BJ (cell line): Measurements from ENCODE around the gene ZNF366. TPM values are rescaled to one million over a fixed set of nuclear protein-coding genes. Genes with fewer than 3 reads are reported as not detected.

Experiments used
- CTCF ChIA-PET: fragments of 350-600 bp; formaldehyde crosslinking; extraction: SDS; loops from one replicate; lab custom pipeline; 2021; ENCODE audit warnings: antibody characterized with exemption, inconsistent platforms; lab: Yijun Ruan, JAX
- POLR2A ChIA-PET: fragments of 300-600 bp; sonication (Branson Sonifier 250); formaldehyde crosslinking; extraction: SDS; loops from one replicate; lab custom pipeline; 2021; ENCODE audit warnings: antibody characterized with exemption; lab: Charles Lee
- DNase-seq: peaks from one replicate; pipeline ENCODE4 v3.0.0-alpha.2; 2011; ENCODE audit warnings: low read depth
- H3K27me3 ChIP-seq: 2 replicates; pipeline ENCODE4 v1.6.0; 2011; ENCODE audit warnings: low read length; ENCODE audit not compliant: control insufficient read depth, insufficient read depth
- H3K36me3 ChIP-seq: 2 replicates; pipeline ENCODE4 v1.5.1; 2011; ENCODE audit warnings: low read length; ENCODE audit not compliant: control insufficient read depth, insufficient read depth
- H3K4me3 ChIP-seq: 2 replicates; pipeline ENCODE4 v1.5.1; 2011; ENCODE audit warnings: low read depth, mild to moderate bottlenecking, control low read depth, low read length
- polyA plus RNA-seq: library from polyadenylated mRNA; depleted of rRNA; stranded (reverse); fragments of >200 nt; gene quantifications from 2 replicates; pipeline ENCODE4 v1.2.3, GENCODE V29; 2011
- TF ChIP-seq, protein P1 (sequence below): IDR thresholded peaks from 2 replicates; pipeline ENCODE4 v1.5.1; 2011; ENCODE audit warnings: low read depth, mild to moderate bottlenecking, control low read depth, inconsistent platforms, low read length, moderate library complexity; ENCODE audit not compliant: insufficient read depth

Gene ZNF366
- polyA plus RNA-seq, 1 experiment, result not detected

DNA sequence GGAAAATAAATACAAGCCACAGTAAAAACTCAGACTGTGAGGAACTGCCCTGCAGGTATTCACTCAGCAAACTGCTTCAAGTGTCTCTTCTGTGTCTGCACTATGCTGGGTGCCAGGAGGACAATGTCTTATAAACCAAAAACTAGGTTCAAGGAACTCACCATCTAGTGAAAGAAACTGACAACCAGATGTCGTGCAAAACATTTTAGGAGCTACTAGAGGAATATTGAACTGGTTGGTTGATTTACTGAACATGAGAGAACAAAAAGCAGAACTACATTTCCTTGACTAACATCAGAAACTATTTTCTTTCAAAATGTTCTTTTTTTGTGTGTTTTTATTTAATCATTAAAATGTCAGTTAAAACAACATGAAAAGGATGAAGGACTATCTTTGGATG, 35.2 kb downstream of the ZNF366 start:
- POLR2A ChIA-PET, result no interaction called here
- CTCF ChIA-PET, result interaction anchor here (0.8 kb wide), 1 partner anchor 10 kb away, joined by 3 read pairs; no protein-coding TSS in a partner anchor
- no peaks in the 10 kb centered on the region for H3K36me3 ChIP-seq
- H3K27me3 ChIP-seq, result no peaks in the 10 kb centered on the region
- no peak for DNase-seq
- no peak overlapping the region for H3K4me3 ChIP-seq
- TF ChIP-seq, protein P1, sequence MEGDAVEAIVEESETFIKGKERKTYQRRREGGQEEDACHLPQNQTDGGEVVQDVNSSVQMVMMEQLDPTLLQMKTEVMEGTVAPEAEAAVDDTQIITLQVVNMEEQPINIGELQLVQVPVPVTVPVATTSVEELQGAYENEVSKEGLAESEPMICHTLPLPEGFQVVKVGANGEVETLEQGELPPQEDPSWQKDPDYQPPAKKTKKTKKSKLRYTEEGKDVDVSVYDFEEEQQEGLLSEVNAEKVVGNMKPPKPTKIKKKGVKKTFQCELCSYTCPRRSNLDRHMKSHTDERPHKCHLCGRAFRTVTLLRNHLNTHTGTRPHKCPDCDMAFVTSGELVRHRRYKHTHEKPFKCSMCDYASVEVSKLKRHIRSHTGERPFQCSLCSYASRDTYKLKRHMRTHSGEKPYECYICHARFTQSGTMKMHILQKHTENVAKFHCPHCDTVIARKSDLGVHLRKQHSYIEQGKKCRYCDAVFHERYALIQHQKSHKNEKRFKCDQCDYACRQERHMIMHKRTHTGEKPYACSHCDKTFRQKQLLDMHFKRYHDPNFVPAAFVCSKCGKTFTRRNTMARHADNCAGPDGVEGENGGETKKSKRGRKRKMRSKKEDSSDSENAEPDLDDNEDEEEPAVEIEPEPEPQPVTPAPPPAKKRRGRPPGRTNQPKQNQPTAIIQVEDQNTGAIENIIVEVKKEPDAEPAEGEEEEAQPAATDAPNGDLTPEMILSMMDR, result no peak

DNA sequence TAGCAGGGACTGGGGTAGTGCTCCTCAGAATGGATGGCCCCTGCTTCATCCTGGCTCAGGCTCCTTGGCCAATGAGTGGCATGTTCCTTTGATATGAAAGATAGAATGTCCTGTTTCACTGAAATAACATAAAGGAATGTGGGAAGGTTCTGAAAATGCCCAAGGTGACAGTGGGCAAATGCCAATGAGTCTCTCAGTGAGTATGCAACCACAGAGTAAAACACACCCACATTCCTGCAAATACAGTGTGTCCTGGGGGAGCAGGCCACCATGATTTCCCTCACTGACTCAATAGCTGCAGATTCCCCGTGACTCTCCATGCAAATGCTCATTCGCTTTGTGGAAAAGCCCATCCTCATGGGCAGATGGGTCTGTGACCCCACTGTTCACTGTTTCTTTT, 36.4 kb downstream of the ZNF366 start:
- DNase-seq, result peak; percentile 33
- Histone ChIP-seq H3K36me3 (no peaks in the 10 kb centered on the region), H3K4me3 (no peak overlapping the region), H3K27me3 (no peaks in the 10 kb centered on the region)
- ChIA-PET POLR2A (no interaction called here), CTCF (interaction anchor here (1.0 kb wide), 1 partner anchor 103 kb away, joined by 3 read pairs; no protein-coding TSS in a partner anchor)
- TF ChIP-seq, protein P1, result no peak

DNA sequence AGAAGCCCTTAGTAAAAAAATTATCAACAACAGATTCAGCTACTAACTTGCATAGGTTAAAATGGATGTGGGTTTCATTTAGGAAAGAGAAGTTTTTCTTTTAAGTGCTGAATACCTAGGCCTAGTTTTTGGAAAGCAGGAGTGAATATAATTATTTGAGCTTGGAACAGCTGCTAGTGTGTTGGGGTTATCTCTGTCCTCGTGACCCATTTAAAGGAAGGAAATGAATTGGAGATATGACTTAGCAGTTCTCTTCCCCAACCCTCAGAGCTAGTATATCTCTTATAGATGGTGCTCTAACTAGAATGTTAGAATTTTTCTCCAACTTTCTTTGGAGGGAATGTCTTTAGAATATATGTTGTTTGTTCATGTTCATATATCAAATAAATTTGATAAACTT, 38.6 kb downstream of the ZNF366 start:
- Histone ChIP-seq H3K27me3 (no peaks in the 10 kb centered on the region), H3K4me3 (no peak overlapping the region), H3K36me3 (no peaks in the 10 kb centered on the region)
- POLR2A ChIA-PET, result interaction anchor here (0.7 kb wide), 1 partner anchor 18 kb away, joined by 3 read pairs; no protein-coding TSS in a partner anchor
- TF ChIP-seq, protein P1, result no peak
- no peak for DNase-seq
- CTCF ChIA-PET, result no interaction called here

DNA sequence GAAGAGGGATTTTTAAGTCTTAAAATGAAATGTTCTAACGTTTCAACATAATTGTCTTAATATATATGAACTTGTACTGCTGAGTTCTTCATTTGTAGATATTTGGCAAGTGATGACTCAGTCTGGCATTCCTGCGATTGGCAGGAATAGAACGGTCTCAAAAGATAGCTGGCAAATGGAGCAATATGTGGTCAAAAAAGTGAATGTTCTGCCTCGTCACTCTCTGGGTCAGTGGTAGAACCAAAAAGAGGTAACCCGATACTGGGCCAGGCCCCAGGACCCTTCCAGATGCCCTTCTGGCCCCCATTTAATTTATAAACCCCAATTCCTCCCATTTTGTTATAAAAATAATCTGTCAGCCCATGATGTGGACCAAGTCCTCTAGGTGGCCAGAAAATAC, 39.2 kb downstream of the ZNF366 start:
- TF ChIP-seq, protein P1, result no peak
- H3K36me3 ChIP-seq, result no peaks in the 10 kb centered on the region
- POLR2A ChIA-PET, result no interaction called here
- H3K4me3 ChIP-seq, result no peak overlapping the region
- CTCF ChIA-PET, result interaction anchor here (0.6 kb wide), 1 partner anchor 66 kb away, joined by 4 read pairs; no protein-coding TSS in a partner anchor
- DNase-seq, result no peak
- no peaks in the 10 kb centered on the region for H3K27me3 ChIP-seq

DNA sequence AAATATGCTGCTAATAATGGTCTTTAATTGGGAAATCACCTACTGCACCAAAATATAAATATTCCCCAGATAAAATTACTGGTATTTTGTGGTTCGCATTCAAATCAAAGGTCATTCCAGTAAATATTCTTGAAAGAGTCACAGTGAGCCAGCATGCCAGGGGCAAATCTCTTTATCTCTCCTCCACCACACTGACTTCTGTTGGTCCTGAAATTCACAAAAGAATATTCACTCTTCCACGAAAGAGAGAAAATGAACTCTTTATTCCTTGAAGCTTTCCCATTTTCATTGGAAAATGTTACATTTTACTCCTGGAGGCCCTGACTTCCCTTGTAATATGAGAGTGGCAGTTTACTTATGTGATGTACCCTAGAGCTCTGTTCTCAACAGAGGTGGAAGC, 39.7 kb downstream of the ZNF366 start:
- H3K36me3 ChIP-seq, result no peaks in the 10 kb centered on the region
- ChIA-PET CTCF (interaction anchor here (0.6 to 3.2 kb wide), 2 partner anchors 12 to 67 kb away, joined by 4 to 19 read pairs; no protein-coding TSS in a partner anchor), POLR2A (no interaction called here)
- TF ChIP-seq, protein P1, result no peak
- DNase-seq, result no peak
- no peaks in the 10 kb centered on the region for H3K27me3 ChIP-seq
- no peak overlapping the region for H3K4me3 ChIP-seq
